IPS-20b (cell line): ENCODE measurements around the gene MARCO.
"Not testable (repeated sequence)": the region's sequence is repeated elsewhere in the genome, so short reads cannot be mapped to it uniquely, and the experiment has no call there.

Experiments used
- H3K27ac ChIP-seq: one replicate; pipeline ENCODE4 v1.5.1; 2013; ENCODE audit warnings: low read length
- H3K27me3 ChIP-seq: 2 replicates; pipeline ENCODE4 v1.6.1; 2013; ENCODE audit warnings: mild to moderate bottlenecking, low read length, inconsistent platforms; ENCODE audit not compliant: insufficient read depth
- H3K36me3 ChIP-seq: 2 replicates; pipeline ENCODE4 v1.6.1; 2013; ENCODE audit warnings: low read depth, mild to moderate bottlenecking, inconsistent platforms, low read length, moderate library complexity; ENCODE audit not compliant: insufficient read depth
- H3K4me1 ChIP-seq: 2 replicates; pipeline ENCODE4 v1.6.1; 2013; ENCODE audit warnings: mild to moderate bottlenecking, control low read depth, inconsistent platforms, low read length, moderate library complexity; ENCODE audit not compliant: insufficient read depth
- H3K4me3 ChIP-seq: 2 replicates; pipeline ENCODE4 v1.5.1; 2013; ENCODE audit warnings: mild to moderate bottlenecking, low read length, inconsistent platforms
- H3K9ac ChIP-seq: 2 replicates; pipeline ENCODE4 v1.6.1; 2013; ENCODE audit warnings: low read depth, mild to moderate bottlenecking, inconsistent platforms, low read length, moderate library complexity
- H3K9me3 ChIP-seq: 2 replicates; pipeline ENCODE4 v1.6.1; 2013; ENCODE audit warnings: mild to moderate bottlenecking, low read depth, low read length, inconsistent platforms; ENCODE audit not compliant: insufficient read depth

Gene MARCO

DNA sequence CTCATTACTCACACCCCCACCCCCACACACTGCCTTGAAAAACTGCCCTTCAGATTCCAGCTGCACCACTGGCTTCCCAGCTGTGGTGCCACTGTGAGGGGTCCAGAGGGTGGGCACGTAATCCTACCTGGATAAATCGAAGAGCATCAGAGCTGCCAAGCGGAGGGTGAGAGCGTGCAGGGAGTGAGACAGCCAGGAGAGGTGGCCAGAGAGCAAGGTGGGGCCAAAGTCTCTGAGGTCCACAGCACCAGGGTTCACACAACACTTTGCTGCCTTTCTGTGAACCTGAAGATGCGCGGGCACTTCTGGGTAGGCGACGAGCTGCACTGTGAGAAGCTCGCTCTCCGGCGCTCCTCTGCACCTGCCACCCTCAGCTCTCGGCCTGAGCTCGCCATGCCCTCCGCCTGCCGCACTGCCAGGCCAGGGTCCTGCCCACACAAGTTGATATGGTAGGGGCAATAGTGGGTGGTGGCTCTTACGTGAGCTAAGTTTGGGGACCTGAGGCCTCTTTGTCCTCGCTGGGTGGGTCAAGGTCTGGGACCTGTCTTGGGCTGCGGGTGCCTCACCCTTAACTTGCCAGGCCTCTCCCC, 83.9 kb downstream of the MARCO start:
- H3K27me3 ChIP-seq = no peaks in the 10 kb centered on the region
- no peak overlapping the region for H3K27ac ChIP-seq

DNA sequence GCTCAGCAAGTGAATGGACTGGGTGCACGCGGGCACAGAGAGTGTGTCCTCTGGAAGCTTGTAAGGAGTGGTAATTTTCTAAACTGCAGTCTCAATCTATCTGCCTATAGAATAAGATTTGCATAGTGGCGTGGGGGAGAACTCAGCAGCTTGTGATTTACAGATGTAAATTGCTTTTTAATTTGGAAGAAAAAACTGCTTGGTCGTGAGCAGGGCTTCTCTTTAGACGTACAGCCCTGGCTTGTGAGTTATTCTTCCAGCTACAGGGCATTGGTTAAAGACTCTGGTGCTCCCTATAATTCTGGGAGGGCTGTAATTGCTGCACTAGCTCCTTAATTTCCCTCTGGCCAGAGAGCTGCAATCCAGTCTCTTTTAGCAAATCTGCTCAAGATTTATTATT, 84.9 kb downstream of the MARCO start:
- peaks cover 5% of the 10 kb centered on the region; the same call in 1 of the 2 replicates for H3K9me3 ChIP-seq
- no peak overlapping the region for H3K4me3 ChIP-seq
- H3K27ac ChIP-seq = no peak overlapping the region
- H3K4me1 ChIP-seq = no peaks in the 10 kb centered on the region
- H3K9ac ChIP-seq = no peak overlapping the region
- no peaks in the 10 kb centered on the region for H3K27me3 ChIP-seq
- H3K36me3 ChIP-seq = no peaks in the 10 kb centered on the region

More for the DNA sequence above, 83.9 kb downstream of the MARCO start:
- Histone ChIP-seq H3K4me1 (no peaks in the 10 kb centered on the region), H3K4me3 (no peak overlapping the region), H3K36me3 (no peaks in the 10 kb centered on the region), H3K9ac (no peak overlapping the region), H3K9me3 (peaks cover 5% of the 10 kb centered on the region; the same call in 1 of the 2 replicates)

DNA sequence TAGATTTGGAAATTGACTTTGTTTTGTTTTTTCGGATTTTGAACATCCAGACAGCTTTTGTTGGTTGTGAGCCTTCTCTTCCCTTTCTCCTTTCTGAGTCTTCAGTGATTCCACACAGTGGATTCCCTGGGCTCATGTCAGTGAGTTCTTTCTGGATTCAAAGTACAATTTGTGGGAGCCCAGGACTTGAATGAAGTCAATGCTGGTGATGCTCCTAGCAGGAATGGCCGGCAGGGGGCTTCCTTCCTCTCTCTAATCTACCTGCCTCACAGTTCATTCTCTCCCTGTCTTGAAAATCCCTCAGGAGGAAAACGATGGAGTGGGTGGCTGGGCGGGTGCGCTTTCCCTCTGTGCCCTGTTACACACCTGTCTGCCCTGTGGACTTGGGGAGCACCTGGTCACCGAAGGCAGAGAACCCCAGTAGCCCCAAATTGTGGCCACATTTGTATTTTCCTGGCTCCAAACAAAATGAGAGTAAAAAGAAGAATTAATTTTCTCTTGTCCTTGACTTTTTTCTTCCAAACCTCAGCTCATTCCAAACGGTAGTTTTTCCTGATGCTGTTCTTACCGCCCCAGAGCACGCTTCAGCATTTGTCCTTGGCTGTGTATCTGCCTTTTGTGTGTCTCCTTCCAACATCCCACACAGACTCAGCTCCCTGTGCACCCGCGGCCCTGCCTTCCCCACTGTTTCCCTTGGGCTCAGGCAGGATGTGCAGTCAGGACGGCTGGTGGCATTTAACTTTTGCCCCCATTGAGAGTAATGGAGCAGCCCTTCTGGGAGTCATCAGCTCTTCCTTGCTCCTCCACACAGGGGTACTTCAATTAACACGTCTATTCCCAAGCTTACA, 86.6 kb downstream of the MARCO start:
- Histone ChIP-seq H3K27ac (no peak overlapping the region), H3K36me3 (no peaks in the 10 kb centered on the region), H3K4me3 (no peak overlapping the region), H3K9ac (no peak overlapping the region), H3K4me1 (no peaks in the 10 kb centered on the region), H3K27me3 (no peaks in the 10 kb centered on the region), H3K9me3 (peaks cover 5% of the 10 kb centered on the region; the same call in 1 of the 2 replicates)

DNA sequence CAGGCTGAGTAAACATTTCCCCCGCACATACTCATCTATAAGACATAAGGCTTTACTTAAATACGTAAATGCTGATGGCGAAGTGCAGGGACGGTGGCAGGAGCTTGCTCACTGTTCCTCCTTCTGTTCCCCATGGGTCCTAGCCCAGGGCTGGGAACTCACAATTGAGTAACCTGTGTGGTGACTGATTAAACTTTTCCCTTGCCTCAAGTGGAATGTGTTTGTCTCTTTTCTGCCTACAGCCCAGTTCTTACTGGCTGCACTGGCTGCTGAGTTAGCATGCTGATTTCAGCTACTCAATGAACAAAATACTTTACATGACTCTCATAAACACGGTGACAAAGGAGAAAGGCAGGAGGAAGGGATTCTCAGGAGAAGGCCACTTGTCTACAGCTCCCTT, 87.3 kb downstream of the MARCO start:
- Histone ChIP-seq H3K36me3 (no peaks in the 10 kb centered on the region), H3K4me1 (no peaks in the 10 kb centered on the region), H3K9me3 (peaks cover 5% of the 10 kb centered on the region; the same call in 1 of the 2 replicates), H3K4me3 (no peak overlapping the region), H3K27ac (no peak overlapping the region), H3K9ac (no peak overlapping the region), H3K27me3 (no peaks in the 10 kb centered on the region)

GRCh38 chr2:119037922-119038321, 95.9 kb downstream of the MARCO start:
- H3K27ac ChIP-seq, H3K4me3 ChIP-seq, H3K27me3 ChIP-seq, H3K9ac ChIP-seq, H3K4me1 ChIP-seq, H3K9me3 ChIP-seq, H3K36me3 ChIP-seq: not testable (repeated sequence)

DNA sequence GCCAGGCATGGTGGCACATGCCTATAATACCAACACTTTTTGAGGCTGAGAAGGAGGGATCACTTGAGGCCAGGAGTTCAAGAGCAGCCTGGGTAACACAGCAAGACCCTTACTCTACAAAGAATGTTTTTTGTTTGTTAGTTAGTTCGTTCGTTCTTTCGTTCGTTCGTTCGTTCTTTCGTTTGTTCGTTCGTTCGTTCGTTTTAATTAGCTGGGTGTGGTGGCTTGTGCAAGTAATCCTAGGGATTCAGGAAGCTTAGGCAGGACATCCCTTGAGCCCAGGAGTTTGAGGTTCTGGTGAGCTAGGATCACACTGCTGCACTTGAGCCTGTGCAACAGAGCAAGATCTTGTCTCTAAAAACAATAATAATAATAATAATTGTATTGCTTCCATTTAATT, 98.7 kb downstream of the MARCO start:
- H3K4me1 ChIP-seq = no peaks in the 10 kb centered on the region
- H3K27me3 ChIP-seq = no peaks in the 10 kb centered on the region
- no peak overlapping the region for H3K27ac ChIP-seq
- H3K9me3 ChIP-seq = no peaks in the 10 kb centered on the region
- H3K4me3 ChIP-seq = no peak overlapping the region
- no peaks in the 10 kb centered on the region for H3K36me3 ChIP-seq
- no peak overlapping the region for H3K9ac ChIP-seq
